AG09319 (cell line): ENCODE measurements around the gene KCNK3.

Source experiments
- DNase-seq: peaks from one replicate; pipeline ENCODE4 v3.0.0-alpha.2; 2010; ENCODE audit warnings: low read depth; ENCODE audit errors: extremely low read depth
- TF ChIP-seq, protein P1 (sequence below): IDR thresholded peaks from 2 replicates; pipeline ENCODE4 v1.5.1; 2011; ENCODE audit warnings: low read depth, mild to moderate bottlenecking, inconsistent platforms, low read length, moderate library complexity

The KCNK3 gene

DNA sequence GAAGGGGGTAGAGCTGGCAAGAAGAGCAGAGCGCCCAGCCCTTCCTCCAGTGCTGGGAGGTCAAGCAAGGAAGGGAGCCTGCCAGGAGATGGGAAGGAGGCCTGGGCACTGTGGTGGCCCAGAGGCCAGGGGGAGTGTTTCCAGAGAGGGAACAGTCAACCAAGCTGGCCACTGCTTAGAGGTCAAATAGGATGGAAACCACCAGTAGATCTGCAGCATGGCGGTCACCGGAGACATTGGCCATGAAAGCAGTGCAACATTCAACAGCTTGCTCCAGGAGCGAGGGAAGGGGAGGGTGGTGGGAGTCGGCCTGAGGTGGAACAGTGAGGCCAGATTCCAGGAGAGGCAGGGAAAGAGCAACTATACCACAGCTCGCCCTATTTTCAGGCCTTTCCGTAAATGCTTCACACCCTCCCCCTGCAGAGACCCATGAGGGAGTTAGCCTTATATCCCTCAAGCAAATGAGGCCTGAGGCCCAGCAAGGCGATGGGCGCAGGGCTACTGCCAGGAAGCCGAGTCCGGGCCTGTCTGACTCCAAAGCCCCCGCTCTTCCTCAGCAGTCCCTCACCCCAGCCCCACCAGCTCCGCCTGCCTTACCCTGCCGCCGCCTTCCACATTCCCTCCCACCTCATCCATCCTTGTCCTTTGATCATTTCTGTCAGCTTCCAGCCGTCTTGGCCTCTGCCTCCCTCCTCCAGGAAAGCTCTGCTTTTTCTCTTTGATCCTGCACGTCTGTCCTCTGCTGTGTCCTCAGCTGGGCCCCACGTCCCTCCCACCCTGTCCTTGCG, 17.0 kb downstream of the KCNK3 start:
- TF ChIP-seq, protein P1, sequence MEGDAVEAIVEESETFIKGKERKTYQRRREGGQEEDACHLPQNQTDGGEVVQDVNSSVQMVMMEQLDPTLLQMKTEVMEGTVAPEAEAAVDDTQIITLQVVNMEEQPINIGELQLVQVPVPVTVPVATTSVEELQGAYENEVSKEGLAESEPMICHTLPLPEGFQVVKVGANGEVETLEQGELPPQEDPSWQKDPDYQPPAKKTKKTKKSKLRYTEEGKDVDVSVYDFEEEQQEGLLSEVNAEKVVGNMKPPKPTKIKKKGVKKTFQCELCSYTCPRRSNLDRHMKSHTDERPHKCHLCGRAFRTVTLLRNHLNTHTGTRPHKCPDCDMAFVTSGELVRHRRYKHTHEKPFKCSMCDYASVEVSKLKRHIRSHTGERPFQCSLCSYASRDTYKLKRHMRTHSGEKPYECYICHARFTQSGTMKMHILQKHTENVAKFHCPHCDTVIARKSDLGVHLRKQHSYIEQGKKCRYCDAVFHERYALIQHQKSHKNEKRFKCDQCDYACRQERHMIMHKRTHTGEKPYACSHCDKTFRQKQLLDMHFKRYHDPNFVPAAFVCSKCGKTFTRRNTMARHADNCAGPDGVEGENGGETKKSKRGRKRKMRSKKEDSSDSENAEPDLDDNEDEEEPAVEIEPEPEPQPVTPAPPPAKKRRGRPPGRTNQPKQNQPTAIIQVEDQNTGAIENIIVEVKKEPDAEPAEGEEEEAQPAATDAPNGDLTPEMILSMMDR: no peak
- no peak for DNase-seq

DNA sequence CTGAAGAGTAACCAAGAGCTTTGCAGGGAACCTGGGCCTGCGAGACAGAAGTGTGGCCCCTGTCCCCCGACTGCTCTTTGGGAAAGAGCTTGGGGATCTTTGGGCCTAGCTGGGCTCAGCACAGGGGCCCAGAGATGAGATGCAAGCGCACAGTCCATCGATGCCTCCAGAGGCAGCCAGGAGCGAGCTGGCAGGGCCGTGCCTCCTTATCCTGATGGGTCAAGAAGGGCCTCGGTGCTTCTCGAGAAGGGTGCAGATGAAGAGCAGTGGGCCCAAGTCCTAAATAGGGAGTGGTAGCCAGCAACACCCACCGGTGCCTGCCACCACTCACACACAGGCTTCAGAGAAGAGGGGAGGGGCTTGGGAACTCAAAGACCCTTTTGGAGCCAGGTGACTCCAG, 17.6 kb downstream of the KCNK3 start:
- DNase-seq: no peak
- TF ChIP-seq, protein P1: no peak

DNA sequence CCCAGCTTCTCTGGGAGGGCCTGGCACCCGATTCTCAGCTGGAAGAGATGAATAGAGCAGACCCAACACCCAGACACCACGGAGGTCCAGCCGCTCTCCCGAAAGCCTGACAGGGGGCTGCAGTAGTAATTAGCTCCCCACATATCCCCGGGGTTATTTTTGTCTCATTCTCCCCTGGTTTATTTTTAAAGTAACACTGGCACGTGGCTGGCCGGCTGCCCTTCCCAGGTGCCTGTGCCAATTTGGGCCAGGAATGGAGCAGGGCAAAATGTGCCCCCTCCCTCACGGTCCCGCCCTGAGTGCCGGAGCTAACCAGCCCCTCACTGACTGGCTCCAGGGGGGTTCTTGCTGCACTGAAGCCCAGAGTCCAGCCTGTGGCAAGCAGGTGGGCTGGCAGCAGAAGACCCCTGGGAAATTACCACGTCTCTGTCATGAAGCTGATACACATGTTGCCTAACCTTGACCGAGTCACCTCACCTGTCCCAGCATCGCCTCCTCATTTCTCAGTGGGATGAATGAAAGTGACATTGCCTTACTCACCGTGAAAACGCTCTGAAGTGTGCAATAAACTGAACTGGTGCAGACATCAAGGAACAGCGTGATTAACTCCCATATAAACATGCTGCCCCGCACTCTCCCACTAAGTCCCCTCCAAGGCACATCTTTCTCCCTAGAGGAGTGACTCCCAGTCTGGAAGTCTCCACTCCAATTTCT, 18.4 kb downstream of the KCNK3 start:
- no peak for DNase-seq
- TF ChIP-seq, protein P1: no peak

DNA sequence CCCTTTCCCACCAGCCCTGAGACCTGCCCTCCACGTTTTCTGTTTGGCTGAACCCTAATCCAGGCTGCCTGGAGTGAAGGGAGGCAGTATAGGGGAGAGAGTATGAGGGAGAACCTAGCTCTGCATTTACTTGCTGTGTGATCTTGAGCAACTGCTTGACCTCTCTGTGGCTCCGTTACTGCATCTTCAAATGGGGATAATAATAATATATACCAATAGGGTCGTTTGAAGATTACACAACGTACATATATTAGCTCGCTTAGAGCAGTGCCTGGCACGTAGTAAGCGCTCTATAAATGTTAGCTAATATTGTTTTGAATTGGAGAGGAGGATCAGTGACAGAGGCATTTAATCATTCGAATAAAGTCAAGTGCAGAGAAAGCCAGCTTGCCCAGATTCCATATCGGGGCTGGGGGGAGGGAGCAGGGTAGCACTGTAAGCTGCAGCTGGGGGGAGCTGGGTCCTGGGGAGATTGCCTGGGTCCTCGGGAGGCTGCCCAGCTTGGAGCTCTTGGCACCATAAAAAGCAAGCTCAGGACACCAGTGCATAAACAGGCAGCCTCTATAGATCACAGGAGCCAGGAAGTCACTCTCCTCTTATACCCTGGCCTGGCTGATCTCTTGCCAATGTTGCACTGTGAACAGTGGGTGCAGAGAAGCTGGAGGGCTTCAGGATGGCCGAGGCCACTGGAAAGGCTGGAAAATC, 19.1 kb downstream of the KCNK3 start:
- DNase-seq: no peak
- TF ChIP-seq, protein P1: no peak

DNA sequence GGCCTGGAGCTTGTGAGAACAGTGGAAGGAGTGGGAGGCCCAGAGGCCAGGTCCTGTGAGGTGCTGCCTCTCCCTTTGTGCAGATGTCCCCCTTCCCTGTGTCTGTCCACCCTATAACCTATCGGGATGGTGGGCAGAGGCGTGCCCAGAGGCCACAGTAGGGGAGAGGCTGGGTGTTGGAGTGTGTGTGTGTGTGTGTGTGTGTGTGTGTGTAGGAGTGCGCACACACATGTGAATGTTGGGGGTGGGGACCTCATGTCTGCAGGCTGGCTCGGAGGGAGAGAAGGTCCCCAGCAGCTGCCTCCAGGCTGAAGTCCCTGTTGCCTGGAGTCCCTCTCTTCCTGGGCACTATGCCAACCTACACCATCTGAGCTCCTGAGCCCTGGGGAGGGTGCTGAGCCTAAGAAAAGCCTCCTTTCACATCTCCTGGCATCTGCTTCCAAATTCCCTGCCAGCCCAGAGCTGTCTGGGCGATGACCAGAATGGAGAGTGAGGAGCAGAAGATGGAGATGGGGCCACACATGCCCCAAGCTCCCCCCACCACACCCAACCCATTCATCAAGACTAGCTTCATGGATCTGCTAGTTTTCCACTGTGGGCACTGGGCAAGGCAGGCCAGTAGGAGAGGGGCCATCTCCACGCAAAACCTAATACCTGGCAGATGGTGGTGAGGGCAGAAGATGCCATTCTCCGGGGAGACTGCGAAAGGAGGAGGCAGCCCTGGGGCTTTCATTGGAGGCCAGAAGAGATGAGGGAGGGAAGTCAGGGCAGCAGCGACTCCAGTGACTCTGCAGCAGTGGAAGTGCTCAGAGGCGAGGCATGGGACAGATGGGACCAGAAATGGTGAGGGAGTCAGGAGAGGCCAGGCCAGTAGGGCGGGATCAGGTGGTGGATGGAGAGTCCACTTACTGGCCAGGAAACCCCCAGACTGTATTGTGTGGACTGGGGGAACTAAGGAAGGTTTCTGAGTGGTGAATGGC, 20.3 kb downstream of the KCNK3 start:
- no peak for DNase-seq

DNA sequence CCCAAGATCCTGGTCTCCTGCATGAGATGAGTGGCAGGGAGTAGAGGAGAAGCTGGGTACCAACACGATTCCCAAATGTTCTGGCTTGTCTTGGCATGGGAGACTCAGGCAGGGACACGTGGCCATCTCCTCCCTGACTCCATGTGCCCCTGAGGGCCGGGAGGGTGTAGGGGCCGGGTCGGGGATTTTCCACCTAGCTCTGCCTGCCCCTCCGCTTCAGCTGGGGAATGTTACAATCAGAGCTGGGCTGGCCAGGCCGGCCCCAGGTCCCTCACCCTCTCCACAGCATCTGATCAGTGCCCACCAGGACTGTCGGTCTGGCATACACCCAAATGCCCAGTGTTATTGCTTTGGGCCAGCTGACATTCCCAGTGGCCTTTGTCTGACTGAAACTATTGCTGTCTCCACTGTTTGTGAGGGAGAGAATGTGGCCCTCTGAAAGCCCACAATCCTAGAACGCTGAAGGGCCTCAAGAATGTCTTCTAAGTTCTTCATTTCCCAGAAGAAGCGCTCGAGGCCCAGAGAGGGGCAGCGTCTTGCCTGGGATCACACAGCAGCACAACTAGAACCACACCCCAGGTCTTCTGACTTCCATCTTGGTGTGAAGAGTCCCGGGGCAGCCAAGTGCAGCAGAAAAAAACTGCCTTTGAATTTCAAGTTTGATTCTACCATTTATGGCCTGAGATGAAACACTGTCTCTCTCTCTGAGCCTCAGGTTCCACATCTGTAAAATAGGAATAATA, 23.2 kb downstream of the KCNK3 start:
- no peak for DNase-seq
- TF ChIP-seq, protein P1: no peak

More for the DNA sequence above, 20.3 kb downstream of the KCNK3 start:
- TF ChIP-seq, protein P1: no peak
